Measurements from ENCODE around the gene MICALL1.

- TF ChIP-seq CTCF (IDR thresholded peaks at IDR 0.05; ENCODE audit: borderline replicate concordance, extremely low read depth, low read length, poor library complexity, severe bottlenecking) (no peak), EZH2 (IDR thresholded peaks at IDR 0.05; ENCODE audit: borderline replicate concordance, low read depth, low read length, severe bottlenecking) (no peak)
These were observed 78.0 kb downstream of the MICALL1 start, which contains the start of gene SOX10 for GRCh38 chr22:37983860-37984791.
